Heart left ventricle (tissue), 13 donors: ENCODE measurements around the gene DROSHA.

Experiments
- CTCF ChIP-seq, 12 donors: fragments of 200-600 bp; sonication (generic) in 4 of 12; IDR thresholded peaks; one replicate each; pipeline versions ENCODE4 v1.5.0 to v1.8.0; 2018 to 2022; ENCODE audit warnings: antibody characterized with exemption in 12 of 12, mild to moderate bottlenecking in 5 of 12
- POLR2A ChIP-seq, 2 donors: fragments of 450-650 bp; IDR thresholded peaks; one replicate each; pipeline ENCODE4 v1.6.1; 2017; ENCODE audit warnings: antibody characterized with exemption in 2 of 2, mild to moderate bottlenecking in 2 of 2, moderate library complexity in 2 of 2
- donor health status: ischemic (EF 13 %, LVEDD 7.1; RV severe dilation, severe dysfunction).
- donor health status: DM: no; HTN: yes; CAD: no.
- donor health status: DM: no; HTN: no; CAD: no.
- donor health status: ischemic (EF 25% LVEDD 6.9; RV normal size, moderate dysfunction).
- donor health status: ischemic (EF 25% LVEDD 5.7; RV mildly dilated, moderate dysfunction).
- donor health status: ischemic (EF 35%, LVEDD 5.7; RV mildly dilated, moderate dysfunction).
- donor health status: nonischemic (EF 11% LVEDD 7.7; RV severe dilation, severe dysfunction).
- donor health status: DM: yes; HTN: yes; CAD: no.
- donor health status: PGD.
- donor health status: ischemic (EF 29% LVEDD 5.4; RV normal size, mild dysfunction).
- donor health status: nonischemic (EF 23%, LVEDD 6.1; RV moderate dilation, normal function).

GRCh38 chr5:31412324-31412723 lies 119.6 kb downstream of the DROSHA start:
- TF ChIP-seq CTCF (IDR thresholded peaks at IDR 0.05) (no peak), POLR2A (IDR thresholded peaks at IDR 0.05) (no peak)
